Embryonic facial prominence (tissue), 1 donor: ENCODE data around the gene KIF5A.
A peak's percentile ranks its signal among the peaks of the same experiment; 100 is the strongest.
"Not testable (repeated sequence)": the region's sequence is repeated elsewhere in the genome, so short reads cannot be mapped to it uniquely, and the experiment has no call there.

Source experiments
- DNase-seq: peaks from one replicate; pipeline ENCODE4 v3.0.0-alpha.2; 2016; ENCODE audit errors: extremely low spot score

The KIF5A gene

GRCh38 chr12:57584050-57584449 is 34.2 kb downstream of the KIF5A start:
- DNase-seq = no peak

- DNase-seq = no peak
Observed at GRCh38 chr12:57584690-57585089, 34.8 kb downstream of the KIF5A start.

DNA sequence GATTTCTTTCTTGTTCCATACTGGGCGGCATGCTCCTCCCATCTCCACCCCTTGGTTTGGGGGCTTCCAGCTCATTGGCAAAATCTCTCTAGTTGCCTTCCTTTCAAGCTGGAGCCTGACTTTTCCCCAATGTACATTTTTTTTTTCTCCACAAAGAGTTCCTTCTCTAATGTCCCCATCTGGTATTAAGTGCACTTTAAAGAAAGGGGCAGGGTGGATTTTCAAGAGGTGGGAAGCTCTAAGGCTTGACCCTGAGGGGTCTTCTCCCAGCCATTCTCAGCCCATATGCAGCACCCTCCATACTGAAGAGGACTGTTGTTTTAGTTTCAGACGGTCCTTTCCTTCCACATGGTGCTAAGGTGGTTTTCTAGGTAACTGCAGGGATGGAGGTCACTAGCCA is 35.3 kb downstream of the KIF5A start:
- no peak for DNase-seq

DNA sequence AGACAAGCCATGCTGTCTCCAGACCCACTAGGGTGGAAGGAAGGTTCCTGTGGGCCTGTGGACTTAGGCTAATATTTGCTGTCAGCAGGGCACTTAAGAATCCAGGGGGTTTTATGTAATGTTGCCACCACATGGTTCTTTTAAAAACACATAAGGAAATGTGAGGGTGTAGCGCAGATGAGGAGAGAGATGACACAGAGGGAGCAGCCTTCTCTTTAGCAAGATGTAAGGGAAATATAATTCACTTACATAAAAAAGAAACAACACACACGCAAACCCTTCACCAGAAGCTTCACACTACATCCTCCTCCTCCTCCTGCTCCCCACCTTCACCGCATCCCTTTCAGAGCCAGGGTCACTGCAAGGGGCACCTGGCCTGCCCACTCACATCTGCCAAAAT is 36.3 kb downstream of the KIF5A start:
- no peak for DNase-seq

- DNase-seq = no peak
Observed at GRCh38 chr12:57586832-57587429, 37.1 kb downstream of the KIF5A start.

DNA sequence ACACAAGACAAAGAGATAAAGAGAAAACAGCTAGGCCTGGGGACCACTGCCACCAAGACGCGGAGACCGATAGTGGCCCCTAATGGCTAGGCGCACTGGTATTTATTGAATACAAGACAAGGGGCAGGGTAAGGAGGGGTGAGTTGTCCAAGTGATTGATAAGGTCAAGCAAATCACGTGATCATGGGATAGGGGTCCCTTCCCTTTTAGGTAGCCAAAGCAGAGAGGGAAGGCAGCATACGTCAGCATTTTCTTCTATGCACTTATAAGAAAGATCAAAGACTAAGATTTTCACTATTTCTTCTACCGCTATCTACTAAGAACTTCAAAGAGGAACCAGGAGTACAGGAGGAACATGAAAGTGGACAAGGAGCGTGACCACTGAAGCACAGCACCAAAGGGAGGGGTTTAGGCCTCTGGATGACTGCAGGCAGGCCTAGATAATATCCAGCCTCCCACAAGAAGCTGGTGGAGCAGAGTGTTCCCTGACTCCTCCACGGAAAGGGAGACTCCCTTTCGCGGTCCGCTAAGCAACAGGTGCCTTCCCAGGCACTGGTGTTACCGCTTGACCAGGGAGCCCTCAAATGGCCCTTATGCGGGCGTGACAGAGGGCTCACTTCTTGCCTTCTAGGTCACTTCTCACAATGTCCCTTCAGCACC is 39.2 kb downstream of the KIF5A start:
- not testable (repeated sequence) for DNase-seq

DNA sequence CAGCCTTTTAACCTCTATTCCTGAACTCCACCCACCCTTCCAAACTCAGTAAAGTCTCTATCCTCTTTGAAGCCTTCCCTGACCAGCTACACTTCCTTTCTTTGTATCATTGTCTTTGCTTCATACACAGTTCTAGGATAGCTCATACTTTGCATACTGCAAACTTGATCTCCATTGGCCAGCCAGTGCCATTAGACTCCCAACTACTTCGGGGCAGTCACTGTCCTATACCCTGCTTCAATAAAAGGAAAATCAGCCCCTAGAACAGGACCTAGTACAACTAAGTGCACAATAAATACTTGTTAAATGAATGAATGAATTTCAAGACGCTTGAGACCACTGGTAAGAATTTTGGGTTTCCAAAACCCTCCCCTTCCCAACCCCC is 40.6 kb downstream of the KIF5A start:
- no peak for DNase-seq

GRCh38 chr12:57590864-57591781 is 41.3 kb downstream of the KIF5A start, which contains the start of gene PIP4K2C:
TSS of gene PIP4K2C (plus strand) at chr12:57591192. CDS start at chr12:57591290, 98 bp downstream.
- DNase-seq = no peak

DNA sequence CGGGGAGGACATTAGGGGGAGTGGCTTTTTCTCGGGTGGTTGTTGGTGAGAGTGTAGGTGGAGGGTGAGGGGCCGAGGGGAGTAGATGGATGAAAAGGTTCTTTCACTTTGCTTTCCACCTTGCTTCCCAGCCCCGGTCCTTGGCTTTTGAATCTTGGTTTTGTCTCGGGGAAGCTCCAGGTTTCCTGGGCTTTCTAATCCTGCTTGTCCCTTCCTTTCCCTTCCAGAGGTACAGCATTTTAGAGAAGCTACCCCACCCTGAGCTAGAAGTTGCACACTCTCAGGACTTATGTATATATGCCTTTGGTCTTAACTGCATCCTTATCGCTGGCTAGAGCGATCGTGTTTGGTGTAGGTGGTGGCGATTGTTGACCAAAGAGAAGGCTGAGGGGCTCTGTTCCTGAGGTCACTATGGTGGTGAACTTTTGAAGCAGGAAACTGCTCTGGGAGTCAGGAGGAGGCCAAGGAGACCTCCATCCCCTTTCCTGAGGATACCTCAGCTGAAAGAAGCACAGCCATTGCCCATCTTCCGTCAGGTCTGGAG is 42.0 kb downstream of the KIF5A start:
- DNase-seq = no peak

DNA sequence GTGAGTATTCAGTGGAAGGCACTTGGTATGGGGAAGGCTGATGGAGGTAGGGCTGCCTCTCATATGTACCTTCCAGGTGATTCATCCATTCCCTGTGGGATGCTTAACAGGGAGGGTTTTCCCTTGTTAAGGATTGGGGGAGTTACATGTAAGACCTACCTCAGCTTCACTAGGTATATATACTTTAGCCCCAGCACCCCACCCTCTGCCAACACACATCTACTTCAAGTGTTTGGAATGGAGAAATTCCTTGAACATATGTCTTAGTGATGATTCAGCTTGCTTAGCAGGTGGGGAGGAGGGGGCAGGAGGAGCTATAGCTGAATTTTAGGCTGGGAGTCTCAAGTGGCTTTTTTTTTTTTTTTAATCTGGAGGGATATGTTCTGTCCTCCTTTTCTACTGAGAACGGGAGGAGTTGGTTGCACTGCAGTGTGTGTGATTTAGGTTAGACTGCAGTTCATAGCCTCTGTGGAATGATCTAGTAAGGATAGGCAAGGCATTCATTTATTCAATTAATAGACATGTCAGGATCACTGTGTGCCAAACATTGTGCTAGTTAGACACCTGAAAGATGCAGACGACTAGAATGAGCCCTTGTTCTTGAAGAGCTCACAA is 42.8 kb downstream of the KIF5A start:
- DNase-seq = no peak

- no peak for DNase-seq
Observed at GRCh38 chr12:57593187-57593586, 43.3 kb downstream of the KIF5A start.

GRCh38 chr12:57600395-57600794 is 50.6 kb downstream of the KIF5A start:
- no peak for DNase-seq

- no peak for DNase-seq
Observed at GRCh38 chr12:57602544-57602943, 52.7 kb downstream of the KIF5A start.

- no peak for DNase-seq
Observed at GRCh38 chr12:57603324-57603723, 53.5 kb downstream of the KIF5A start.

DNA sequence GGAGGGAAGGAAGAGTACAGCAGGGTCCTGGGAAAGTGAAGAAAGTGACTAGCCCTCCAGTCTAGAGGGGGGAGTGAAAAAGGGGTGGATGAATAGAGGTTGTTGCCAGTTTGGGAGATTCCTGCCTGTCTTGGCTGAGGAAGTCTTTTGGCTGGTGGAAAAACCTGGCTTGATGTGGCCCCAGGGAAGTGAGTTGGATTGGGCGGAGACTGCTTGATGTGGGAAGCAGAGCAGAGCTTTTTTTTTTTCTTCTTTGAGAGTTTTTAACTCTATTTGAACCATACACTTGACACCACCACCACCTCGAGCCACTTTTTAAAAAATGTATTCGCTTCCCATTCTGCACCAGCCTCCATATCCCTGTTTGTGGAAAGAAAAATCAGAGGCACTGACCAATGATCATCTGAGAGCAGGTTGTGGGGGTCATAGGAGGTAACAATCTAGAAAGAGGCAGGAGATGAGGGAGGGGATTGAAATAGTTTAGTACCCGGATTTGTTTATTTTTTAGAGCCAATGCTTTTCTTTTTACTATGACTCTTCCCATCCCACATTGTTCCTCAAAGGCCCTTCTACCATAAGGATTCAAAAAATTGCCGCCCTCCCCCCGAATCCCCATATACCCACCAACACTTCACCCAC is 54.1 kb downstream of the KIF5A start:
- DNase-seq = peak; percentile 36

DNA sequence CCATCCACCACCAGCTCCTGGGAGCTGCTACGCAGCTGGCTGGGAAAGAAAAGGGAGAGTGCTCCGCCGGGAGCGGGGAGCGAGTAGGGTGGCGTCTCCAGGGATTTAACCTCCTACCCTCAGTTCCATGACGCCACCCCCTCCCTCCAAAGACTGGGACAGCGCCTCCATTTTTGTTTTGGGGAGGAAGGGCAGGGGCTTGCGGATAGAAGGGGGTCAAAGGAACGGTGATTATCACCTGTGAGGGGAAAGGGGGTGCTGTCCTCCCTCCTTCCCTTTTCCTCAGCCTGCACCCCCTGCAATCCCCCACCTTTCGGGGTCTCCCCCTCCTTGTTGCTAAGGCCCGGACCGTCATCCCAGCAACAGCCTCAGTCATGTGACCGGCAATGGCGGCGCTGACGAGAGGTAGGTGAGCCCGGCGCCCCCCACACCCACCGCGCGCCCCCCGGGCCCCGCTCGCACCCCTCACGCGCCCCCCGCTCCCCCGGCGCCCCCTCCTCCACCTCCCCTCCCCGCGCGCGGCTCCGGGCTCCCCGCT is 54.7 kb downstream of the KIF5A start, which contains the start of gene DTX3:
Gene DTX3, plus strand, starts transcription at position 371 of the 538 bp plus-strand sequence. CDS start 1,694 bp downstream, outside the sequence.
- peak; percentile 25 for DNase-seq

DNA sequence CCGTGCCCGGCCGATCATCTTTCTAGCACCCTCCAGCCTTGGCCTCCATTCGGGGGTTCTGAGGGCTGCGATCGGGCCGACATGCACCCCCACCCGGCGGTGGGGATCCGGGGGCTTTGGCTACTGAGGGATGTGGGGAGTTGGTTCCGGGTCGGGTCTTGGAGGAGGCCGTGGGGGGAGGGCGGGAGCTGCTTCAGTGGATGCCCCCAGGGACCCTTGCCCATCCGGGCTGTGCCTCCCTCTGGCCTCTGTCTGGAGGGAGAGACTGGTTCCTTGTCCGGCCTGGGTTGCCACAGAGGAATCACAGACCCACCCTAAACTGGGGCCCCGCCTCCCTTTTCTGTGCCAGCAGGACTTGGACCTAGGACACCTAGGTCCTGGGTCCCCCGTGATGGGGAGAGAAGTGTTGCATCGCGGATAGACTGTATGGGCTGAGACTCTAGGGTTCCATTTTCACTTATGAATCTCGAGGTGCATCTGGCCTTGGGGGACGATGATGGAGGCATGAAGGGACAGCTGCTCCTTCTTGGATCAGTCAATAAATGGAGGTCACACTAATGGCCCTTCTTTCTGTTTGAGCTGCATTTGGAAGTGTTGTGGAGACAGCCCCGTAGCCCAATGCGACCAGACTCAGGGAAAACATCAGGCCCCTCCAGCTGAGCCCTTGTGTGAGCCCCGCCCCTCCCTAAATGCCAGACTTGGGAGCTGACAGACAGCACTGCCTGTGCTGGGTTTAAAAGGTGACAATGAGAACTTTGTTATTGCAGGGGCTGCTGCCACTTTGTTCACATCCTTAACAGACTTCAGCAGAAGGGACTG is 55.4 kb downstream of the KIF5A start:
- DNase-seq = no peak

DNA sequence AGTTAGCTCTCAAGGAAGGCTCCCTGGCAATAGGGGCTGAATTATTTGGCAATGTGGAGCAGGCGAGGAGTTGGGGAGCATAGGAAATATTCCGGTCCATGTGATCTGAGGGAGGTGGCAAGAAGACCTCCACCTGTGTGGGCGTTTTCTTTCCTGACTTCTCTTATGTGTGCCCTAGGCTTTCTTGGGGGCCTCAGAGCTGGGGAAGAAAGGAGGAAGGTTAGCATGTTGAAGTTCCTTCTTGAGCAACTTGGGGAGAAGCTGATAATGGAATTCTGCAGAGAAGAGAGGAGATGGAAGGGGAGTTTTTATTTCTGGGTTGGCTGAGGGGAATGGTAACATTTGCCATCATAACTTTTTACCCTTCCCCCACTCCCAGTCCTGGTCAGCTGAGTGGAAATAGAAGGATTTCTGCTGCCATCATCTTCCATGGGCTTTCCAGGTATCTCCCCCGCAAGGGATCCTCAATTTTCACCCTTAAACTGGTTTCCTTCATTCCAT is 56.0 kb downstream of the KIF5A start:
- DNase-seq = no peak

DNA sequence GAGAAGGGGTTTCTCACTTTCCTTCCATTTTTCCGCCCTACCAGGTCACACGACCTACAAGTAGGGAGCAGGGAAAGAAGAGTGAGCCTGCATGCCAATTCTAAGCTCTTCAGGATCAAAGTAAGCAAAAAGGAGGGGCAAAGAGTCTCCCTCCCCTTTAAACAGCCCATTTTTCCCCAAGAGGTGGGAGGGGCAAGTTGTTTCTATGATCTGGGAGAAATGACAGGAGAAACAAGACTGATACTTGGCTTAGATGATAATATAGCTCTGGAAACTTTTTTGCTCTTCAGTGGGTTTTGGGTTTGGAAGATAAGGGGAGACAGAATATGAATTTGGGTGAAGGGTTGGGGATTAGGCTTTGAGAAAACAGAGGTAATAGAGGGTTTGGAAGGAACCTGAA is 56.6 kb downstream of the KIF5A start:
- DNase-seq = no peak

DNA sequence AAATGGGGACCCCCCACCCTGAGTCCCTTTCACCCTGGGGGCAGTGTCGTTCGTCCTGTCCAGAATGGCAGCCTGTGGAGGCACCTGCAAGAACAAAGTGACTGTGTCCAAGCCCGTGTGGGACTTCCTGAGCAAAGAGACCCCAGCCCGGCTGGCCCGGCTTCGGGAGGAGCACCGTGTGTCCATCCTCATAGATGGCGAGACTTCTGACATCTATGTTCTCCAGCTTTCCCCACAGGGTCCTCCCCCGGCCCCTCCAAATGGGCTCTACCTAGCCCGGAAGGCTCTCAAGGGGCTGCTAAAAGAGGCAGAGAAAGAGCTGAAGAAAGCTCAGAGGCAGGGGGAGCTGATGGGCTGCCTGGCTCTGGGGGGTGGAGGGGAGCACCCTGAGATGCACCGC is 57.0 kb downstream of the KIF5A start:
- no peak for DNase-seq
